Measurements from ENCODE around the gene ZNF608. TPM values are rescaled to one million over a fixed set of nuclear protein-coding genes. Genes with fewer than 3 reads are reported as not detected.

Gene ZNF608
- total and polyA plus RNA-seq, 2 experiments from 2014 or later, result 12.4 to 30.0 TPM

- H3K9me2 ChIP-seq (replicated peaks; ENCODE audit: insufficient read depth), result no peaks in the 10 kb centered on the region
- no peak overlapping the region for H3K4me3 ChIP-seq
- H4K20me1 ChIP-seq (ENCODE audit: insufficient read depth, poor library complexity, severe bottlenecking), result no peaks in the 10 kb centered on the region
- no peaks in the 10 kb centered on the region for H3K36me3 ChIP-seq (replicated peaks; ENCODE audit: insufficient read depth, low read depth)
- peak overlapping the region; percentile 46 for H3K4me2 ChIP-seq
- TF ChIP-seq EZH2 (IDR thresholded peaks at IDR 0.05; ENCODE audit: borderline replicate concordance) (no peak), EZH2phosphoT487 (IDR thresholded peaks at IDR 0.05; ENCODE audit: low read depth, severe bottlenecking, unreplicated experiment) (no peak)
- TF ChIP-seq, protein P1, sequence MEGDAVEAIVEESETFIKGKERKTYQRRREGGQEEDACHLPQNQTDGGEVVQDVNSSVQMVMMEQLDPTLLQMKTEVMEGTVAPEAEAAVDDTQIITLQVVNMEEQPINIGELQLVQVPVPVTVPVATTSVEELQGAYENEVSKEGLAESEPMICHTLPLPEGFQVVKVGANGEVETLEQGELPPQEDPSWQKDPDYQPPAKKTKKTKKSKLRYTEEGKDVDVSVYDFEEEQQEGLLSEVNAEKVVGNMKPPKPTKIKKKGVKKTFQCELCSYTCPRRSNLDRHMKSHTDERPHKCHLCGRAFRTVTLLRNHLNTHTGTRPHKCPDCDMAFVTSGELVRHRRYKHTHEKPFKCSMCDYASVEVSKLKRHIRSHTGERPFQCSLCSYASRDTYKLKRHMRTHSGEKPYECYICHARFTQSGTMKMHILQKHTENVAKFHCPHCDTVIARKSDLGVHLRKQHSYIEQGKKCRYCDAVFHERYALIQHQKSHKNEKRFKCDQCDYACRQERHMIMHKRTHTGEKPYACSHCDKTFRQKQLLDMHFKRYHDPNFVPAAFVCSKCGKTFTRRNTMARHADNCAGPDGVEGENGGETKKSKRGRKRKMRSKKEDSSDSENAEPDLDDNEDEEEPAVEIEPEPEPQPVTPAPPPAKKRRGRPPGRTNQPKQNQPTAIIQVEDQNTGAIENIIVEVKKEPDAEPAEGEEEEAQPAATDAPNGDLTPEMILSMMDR (IDR thresholded peaks at IDR 0.05; ENCODE audit: poor library complexity), result no peak
- H3K4me1 ChIP-seq (ENCODE audit: insufficient read depth), result peaks cover 48% of the 10 kb centered on the region
- H3K9me3 ChIP-seq (ENCODE audit: low read depth), result no peaks in the 10 kb centered on the region
- H3K27me3 ChIP-seq, result no peaks in the 10 kb centered on the region
- H2AFZ ChIP-seq, result no peak overlapping the region
- DNase-seq (ENCODE audit: low spot score), result no peak
- H3K79me2 ChIP-seq, result peaks cover 85% of the 10 kb centered on the region
- H3K27ac ChIP-seq, result peak overlapping the region; percentile 82
- 63% methylated on average over 1 of the region's 1 CpG for WGBS (ENCODE audit: low lambda C conversion rate, missing lambda C conversion rate)
Observed at GRCh38 chr5:124698770-124699169, 47.7 kb downstream of the ZNF608 start.

- Histone ChIP-seq H3K9me3 (ENCODE audit: low read depth) (no peaks in the 10 kb centered on the region), H3K9me2 (replicated peaks; ENCODE audit: insufficient read depth) (no peaks in the 10 kb centered on the region), H3K27me3 (no peaks in the 10 kb centered on the region), H3K4me2 (peak overlapping the region; percentile 46), H4K20me1 (ENCODE audit: insufficient read depth, poor library complexity, severe bottlenecking) (no peaks in the 10 kb centered on the region), H3K4me1 (ENCODE audit: insufficient read depth) (peaks cover 42% of the 10 kb centered on the region), H3K27ac (peak overlapping the region; percentile 82), H3K4me3 (no peak overlapping the region), H3K36me3 (replicated peaks; ENCODE audit: insufficient read depth, low read depth) (no peaks in the 10 kb centered on the region), H3K79me2 (peaks cover 85% of the 10 kb centered on the region), H2AFZ (no peak overlapping the region)
- no peak for DNase-seq (ENCODE audit: low spot score)
- TF ChIP-seq, protein P1 (IDR thresholded peaks at IDR 0.05; ENCODE audit: poor library complexity), result no peak
- TF ChIP-seq EZH2 (IDR thresholded peaks at IDR 0.05; ENCODE audit: borderline replicate concordance) (no peak), EZH2phosphoT487 (IDR thresholded peaks at IDR 0.05; ENCODE audit: low read depth, severe bottlenecking, unreplicated experiment) (no peak)
- 39% methylated on average over 4 of the region's 4 CpGs for WGBS (ENCODE audit: low lambda C conversion rate, missing lambda C conversion rate)
Observed at GRCh38 chr5:124697933-124698591, 48.4 kb downstream of the ZNF608 start.

DNA sequence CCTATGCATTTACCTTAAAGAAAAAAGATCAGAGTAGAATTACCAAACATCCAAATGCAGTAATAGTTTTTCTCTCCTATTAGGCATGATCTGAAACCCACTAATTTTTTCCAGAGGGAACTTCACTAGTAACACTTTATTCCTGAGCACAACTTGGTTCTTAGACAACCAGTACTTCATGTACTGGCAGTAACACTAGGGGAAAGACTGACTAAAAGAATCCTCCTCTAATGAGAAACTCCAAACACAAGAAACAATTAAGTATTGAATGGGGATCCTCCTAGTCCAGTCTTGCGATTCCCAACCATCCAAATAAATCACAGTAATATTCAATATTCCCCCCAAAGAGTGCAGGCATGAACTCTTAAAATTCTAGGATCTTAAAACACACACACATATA lies 48.9 kb downstream of the ZNF608 start:
- peaks cover 37% of the 10 kb centered on the region for H3K4me1 ChIP-seq (ENCODE audit: insufficient read depth)
- peak overlapping the region; percentile 46 for H3K4me2 ChIP-seq
- H3K9me3 ChIP-seq (ENCODE audit: low read depth), result no peaks in the 10 kb centered on the region
- DNase-seq (ENCODE audit: low spot score), result no peak
- H3K27ac ChIP-seq, result peak overlapping the region; percentile 82
- TF ChIP-seq, protein P1 (IDR thresholded peaks at IDR 0.05; ENCODE audit: poor library complexity), result no peak
- TF ChIP-seq EZH2phosphoT487 (IDR thresholded peaks at IDR 0.05; ENCODE audit: low read depth, severe bottlenecking, unreplicated experiment), result no peak
- TF ChIP-seq EZH2 (IDR thresholded peaks at IDR 0.05; ENCODE audit: borderline replicate concordance), result no peak
- H4K20me1 ChIP-seq (ENCODE audit: insufficient read depth, poor library complexity, severe bottlenecking), result no peaks in the 10 kb centered on the region
- 66% methylated on average over 1 of the region's 1 CpG for WGBS (ENCODE audit: low lambda C conversion rate, missing lambda C conversion rate)
- no peaks in the 10 kb centered on the region for H3K9me2 ChIP-seq (replicated peaks; ENCODE audit: insufficient read depth)
- H3K36me3 ChIP-seq (replicated peaks; ENCODE audit: insufficient read depth, low read depth), result no peaks in the 10 kb centered on the region
- peaks cover 87% of the 10 kb centered on the region for H3K79me2 ChIP-seq
- H3K27me3 ChIP-seq, result no peaks in the 10 kb centered on the region
- no peak overlapping the region for H3K4me3 ChIP-seq
- H2AFZ ChIP-seq, result no peak overlapping the region

Measured in hepatocyte (in vitro differentiated cells).